ENCODE data around the gene LYZL6.

LYZL6 gene, protein sequence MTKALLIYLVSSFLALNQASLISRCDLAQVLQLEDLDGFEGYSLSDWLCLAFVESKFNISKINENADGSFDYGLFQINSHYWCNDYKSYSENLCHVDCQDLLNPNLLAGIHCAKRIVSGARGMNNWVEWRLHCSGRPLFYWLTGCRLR

DNA sequence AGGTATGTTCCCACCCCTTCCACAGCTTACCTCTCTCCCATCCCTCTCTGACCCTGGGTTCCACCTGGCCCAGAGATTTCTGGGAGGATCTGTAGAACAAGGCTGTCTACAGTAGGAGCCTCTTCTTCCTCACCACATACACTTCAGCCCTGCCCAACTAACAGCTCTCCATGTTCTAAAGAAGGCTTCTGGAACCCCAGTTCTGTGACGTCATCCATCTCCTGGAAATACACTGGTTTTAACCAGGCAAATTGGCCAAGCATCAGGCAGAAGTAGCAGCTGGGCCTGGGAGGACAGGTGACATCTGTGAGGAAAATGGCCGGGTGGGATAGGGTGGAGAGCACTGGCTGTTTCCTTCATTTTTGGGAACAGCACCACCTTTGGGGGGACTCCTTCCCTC, at the start of gene LYZL6:
LYZL6 (minus strand) TSS at position 177 of the 400 bp plus-strand sequence. CDS start 4,357 bp downstream, outside the sequence.
- no peak for DNase-seq

DNA sequence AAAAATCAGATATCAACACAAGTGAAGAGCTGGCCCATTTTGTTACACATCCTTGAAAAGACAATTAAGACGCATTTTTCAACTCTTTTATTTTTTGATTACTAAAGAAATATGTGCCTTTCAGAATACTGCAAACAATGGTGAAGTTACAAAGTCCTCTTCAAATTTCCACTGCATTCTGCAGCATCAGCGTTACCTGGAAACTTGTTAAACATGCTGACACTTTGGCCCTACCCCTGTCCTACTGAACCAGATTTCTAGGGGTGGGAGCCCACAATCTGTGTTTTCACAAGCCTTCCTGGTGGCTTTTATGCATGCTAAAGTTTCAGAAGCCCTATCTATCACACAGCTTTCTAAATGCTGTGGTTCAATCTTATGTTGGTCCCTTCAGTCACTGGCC, 47.6 kb upstream of the LYZL6 start:
- DNase-seq, result no peak

DNA sequence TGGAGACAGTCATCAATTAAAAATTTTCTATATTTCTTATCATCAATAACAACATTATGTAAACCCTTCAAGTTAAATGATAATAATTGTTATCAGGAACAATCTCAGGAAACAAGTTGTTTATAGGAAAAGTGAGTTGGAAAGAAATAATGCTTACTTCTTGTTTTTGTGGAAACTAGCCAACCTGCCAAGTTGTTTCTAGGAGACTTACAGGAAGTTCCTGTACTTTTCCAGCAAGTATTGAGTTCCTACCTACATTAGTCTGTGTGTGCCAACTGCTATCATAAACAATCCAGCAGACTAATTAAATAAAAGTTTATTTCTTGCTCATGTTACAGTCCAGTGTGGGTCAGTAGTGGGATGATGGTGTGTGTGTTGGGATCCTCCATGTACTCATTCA, 44.7 kb upstream of the LYZL6 start:
- no peak for DNase-seq

DNA sequence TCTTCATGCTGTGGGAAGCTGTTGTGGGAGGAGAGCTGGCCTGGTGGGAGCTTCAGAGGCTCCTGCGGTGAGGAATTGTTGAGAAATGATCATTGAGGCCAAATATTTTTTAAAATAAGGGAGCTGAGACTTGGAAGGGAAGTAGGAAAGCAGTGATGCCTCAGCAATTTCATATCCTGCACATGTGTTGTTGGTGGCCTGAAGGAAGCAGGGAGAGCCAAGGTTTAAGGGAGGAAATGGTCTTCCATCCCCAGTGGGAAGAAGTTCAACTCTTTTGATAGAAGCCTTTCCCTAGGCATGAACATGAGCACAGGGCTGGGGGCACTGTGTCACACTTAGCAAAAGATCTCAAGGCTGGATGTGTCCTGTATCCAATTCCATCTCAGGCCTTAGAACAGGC, 43.1 kb upstream of the LYZL6 start, which contains the start of gene CCL14:
CCL14 (minus strand) TSS at position 87 of the 400 bp plus-strand sequence; CDS start at position 7, 80 bp downstream.
- no peak for DNase-seq

DNA sequence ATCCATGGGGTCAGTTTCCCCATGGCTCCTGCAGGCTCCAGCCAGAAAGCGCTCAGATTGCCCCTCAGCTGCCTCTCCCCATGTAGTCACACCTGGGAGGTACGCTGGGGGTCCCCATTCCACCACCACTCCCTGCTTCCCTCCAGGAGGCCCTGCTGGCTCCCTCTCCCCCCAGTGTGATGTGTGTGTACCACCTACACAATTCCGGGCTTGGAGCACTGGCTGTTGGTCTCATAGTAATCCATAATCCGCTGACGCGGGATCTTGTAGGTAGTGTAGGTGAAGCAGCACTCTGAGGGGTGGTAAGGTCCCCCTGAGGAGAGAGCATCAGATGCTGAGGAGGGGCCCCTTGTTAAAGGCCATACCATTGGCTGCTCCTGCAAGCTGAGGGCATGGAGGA, 40.6 kb upstream of the LYZL6 start:
- no peak for DNase-seq

DNA sequence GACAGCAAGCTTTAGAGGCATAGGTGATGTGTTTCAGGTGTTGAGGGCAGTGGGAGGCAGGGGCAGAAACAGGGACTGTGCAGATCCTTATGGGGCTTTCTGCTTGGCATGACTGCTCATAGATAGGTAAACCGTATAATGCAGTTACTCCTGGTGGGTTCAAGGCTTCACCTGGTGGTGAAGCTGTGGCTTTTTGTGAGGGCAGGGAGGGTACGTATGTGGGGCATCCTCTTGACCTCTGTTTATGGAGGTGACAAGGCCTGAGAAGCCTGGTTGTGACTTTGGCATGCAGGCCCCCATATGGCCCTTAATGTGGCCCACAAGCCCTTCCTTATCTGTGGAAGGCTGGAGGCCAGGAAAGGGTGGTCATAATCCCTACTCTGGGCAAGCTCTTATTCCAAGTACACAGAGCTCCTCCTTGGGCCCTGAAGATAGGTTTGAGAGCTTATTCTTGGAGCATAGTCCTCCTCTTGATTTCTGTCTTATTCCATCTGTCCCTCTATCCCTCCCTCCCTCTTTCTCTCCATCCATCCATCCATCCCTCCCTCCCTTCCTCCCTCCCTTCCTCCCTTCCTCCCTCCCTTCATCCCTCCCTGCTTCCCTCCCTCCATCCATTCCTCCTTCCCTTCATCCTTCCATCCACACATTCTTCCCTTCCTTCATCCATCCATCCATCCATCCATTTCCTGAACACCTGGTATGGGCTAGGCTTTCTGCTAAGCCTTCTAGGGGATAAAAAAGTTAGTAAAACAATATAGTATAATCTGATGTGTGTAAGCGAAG, 39.1 kb upstream of the LYZL6 start:
- no peak for DNase-seq

DNA sequence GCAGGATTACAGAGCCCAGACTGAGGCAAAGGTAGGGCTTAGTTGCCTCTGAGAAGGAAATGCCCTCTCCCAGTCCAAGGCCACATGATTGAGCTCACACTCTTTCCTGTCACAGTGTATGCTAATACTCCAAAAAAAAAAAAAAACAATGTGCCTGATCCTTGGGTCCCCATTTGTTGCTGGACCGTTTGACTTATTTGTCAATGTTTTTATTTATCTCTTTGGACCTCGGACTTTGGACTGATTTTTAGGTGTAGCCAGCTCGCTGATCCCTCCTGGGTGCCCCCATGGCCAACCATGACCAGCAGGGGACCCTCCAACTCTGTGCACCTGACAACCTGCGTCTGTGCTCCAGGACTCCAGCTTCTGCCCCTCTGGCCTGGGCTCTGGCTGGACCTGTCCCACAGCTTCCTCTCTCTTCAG, 38.4 kb upstream of the LYZL6 start:
- DNase-seq, result no peak

DNA sequence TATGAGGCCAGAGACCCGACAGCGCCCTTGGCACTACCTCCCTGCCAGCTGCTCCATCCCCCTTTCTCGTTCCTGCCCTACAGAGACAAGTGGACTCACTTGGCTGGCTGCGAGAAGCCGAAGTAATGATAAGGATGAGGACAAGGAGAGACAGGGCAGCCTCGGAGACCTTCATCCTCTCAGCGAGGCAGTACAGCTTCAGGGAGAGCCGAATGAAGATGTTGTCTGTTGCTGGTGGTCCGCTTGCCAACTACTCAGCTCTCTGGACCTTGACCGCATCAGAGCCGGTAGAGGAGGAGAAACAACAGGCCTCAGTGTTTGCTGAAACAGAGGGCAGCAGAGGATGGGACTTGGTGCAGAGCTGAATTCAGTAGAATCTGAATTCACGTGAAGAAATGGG, 37.7 kb upstream of the LYZL6 start, which contains the start of gene CCL16:
CCL16 (minus strand) TSS at position 252 of the 400 bp plus-strand sequence; CDS start at position 175, 77 bp downstream.
- no peak for DNase-seq

DNA sequence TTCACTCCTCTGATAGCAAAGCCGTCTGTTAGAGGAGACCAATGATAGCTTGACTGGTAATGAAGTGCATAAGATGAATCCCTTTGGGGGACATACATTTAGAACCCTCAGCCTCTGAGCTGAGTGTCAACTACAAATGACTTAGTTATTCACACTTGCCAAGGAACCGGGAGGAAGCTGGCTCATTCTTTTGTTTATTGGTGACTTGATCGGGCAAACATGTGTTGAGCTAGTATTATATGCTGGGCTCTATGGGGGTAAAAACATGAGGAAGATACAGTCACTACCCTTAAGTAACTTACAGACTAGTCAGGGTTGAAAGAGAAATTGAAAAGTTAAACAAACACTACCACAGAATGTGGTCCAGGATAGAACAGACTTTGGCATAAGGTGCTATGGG, 34.8 kb upstream of the LYZL6 start:
- DNase-seq, result no peak

DNA sequence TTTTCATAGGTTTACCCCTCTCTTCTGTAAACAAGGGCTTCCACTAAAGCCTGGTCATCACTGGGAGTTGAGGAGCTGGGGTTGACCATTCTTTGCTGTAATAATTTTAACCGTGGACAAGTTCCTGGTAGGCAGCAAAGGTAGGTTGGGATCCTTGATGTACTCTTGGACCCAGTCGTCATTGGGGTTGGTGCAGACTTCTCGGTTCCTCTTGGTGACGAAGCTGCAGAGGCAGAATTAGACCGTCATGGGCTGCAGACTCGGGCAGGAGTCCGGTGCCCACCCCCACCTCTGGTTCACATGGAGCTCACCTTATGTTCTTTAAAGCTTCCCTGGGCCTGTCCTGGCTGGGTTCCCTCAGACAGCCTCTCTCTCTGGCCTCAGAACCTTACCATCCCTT, 34.0 kb upstream of the LYZL6 start:
- no peak for DNase-seq

DNA sequence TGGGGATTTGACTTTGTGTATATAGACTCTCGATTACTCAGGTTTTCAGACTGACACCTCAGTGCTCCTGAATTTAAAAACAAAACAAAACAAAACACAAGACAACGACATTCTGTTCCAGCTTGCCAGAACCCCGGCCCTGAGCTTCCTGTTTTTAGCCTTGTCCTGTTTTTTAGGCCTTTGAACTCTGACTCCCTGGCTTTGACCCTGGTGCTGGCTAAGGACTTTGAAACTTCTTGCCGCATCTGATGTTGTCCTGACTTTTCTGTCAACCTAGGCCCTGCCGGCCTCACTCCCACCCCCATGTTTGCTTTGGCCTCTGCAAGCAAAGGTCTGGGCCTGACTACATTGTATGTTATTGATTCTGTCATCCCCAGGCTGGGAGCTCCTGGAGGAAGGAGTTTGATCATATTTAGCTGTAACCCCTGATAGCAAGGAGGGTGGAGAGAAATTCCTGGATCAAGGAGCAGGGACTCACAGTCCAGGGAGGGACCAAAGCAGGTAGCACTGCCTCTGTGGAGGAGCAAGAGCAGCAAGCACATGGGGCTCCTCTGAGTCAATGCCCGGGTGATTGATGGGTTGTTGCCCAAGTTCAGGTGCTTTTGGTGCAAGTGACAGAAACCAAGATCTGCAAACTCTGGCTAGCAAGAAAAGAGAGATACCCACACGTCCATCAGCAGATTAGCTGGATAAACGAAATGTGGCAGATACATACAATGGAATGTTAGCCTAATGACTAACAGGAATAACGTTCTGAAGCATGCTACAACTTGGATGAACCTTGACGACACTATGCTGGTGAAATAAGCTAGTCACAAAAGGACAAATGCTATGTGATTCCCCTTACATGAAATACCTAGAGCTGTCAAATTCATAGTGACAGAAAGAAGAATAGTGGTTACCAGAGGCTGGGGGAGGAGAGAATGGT, 30.1 kb upstream of the LYZL6 start:
- no peak for DNase-seq

DNA sequence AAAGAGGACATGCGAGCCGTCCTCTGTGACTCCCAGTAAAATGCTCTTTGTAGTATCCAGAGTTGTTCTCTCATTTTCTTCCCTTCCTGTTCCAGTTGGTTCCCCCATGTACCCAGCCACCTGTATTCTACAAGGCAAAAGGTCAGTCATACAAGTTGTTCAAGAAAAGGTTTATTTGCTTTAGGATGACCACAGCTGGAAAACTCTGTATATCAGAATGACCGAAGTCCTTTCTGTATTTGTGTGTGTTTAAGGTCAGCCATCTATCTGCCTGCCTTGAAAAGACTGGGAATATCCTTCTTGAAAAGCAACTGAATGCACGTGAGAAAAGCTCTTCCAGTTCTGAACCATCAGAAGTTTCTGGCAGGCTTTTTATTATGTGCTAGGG, 29.4 kb upstream of the LYZL6 start:
- no peak for DNase-seq

DNA sequence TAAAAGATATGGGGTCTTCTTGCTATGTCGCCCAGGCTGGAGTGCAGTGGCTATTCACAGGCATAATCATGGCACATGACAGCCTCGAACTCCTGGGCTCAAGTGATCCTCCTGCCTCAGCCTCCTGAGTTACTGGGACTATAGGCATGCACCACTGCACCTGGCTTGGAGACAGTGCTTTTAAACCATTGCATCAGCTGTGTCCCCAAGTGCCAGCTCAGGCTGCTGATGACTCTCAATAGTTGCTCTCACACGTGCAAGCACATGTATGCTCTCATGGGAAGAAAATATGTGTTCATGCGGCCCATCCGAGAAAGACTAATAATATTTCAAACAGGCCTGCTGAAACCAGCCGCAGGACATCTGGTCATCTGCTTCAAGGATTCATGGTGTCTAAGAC, 29.0 kb upstream of the LYZL6 start:
- DNase-seq, result no peak

DNA sequence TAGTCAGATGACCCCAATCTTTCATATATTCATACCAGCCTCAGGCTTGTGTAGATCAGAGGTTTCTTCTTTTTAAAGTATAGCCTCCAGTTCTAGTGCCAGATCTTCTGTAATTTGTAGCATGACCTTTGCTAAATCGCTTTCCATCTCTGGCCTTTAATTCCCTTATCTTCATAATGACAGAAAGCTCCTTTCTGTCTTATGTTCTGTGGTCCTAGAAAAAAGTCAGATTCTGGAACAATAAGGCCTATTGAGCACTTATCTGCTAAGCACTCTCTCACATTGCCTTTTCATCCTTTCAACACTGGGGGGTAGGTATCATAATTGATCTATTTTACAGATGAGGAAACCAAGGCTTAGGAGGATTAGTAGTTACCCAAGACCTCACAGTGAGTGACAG, 28.6 kb upstream of the LYZL6 start:
- DNase-seq, result no peak

DNA sequence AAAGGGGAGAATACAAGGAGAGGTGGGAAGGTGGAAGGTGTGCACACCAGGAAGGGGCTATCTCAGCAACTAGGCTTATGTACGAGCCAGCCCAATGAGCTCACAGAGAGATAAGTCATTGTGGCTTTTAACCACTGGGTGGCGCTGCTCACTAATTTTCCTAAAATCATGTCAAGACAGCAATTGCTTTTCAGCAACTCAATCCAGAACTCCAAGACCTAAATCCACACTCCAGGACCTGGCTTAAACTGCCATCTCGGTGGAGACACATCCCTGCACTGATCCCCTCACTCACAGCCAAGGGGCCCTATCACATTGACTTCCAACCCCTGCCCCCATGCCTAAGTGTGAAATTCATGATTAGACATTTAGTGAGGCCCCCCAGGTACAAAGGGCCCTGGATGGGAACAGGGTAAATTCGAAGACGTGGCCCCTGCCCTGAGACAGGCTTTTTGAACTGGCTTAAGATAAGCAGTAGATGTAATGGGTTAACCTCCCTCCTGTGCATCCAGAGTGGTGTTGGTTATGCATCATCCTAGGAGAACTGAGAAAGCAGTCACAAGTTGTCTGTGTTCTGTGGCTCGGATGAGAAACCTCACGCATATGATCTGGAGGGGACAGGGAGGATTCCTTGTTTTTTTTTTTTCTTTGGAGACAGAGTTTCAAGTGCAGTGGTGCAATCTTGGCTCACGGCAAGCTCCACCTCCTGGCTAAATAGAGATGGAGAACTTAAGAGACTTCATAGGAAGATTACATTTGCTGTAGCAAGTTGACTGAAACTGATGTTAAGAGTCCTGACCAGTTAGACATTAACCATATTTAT, 26.3 kb upstream of the LYZL6 start:
- peak; percentile 81 for DNase-seq

DNA sequence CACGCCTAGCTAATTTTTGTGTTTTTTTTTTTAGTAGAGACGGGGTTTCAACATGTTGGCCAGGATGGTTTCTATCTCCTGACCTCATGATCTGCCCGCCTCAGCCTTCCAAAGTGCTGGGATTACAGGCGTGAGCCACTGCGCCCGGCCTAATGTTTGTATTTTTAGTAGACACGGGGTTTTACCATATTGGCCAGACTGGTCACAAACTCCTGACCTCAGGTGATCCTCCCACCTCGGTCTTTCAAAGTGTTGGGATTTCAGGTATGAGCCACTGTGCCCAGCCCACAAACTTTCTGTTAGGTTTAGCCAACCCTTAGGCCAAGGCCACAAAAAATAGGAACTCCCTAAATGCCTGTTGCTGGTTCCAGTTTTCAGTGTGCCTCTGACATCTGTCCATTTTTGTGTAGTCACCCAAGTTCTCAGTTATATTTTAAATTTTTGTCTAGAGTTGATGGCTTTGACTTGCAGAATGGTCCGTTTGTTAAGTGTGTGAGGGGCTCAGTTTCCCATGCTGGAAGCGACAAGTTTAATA, 25.1 kb upstream of the LYZL6 start:
- DNase-seq, result no peak

DNA sequence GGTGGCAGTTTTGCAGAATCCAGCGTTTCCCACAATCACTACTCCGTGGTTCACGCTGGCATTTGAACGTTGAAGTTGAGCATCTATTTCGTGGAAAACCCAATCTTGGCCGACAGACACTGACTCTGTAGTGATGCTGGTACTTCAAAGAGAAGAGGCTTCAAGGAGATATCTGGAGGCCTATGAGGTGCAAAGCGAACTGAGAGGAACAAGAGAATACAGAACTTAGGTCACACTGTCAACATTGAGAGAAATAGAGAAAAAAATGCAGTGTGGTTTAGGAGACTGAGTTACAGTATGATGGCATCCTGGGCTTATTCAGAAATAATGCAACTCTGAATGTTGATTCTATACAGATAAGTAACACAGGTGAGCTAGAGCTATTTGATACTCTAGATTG, 21.8 kb upstream of the LYZL6 start:
- DNase-seq, result no peak

DNA sequence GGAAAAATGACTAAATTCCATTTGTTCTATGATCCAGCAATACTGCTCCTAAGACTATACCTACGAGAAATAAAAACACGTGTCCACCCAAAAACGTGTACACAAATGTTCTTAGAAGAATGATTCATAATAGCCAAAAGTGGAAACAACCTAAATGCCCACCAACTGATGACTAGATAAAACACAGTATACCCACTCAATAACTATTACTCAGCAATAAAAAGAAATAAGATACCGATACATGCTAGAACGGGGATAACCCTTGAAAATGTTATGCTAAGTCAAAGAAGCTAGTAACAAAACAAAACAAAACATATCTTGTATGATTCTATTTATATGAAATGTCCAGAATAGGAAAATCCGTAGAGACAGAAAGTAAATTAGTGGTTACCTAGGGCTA, 20.1 kb upstream of the LYZL6 start:
- no peak for DNase-seq

DNA sequence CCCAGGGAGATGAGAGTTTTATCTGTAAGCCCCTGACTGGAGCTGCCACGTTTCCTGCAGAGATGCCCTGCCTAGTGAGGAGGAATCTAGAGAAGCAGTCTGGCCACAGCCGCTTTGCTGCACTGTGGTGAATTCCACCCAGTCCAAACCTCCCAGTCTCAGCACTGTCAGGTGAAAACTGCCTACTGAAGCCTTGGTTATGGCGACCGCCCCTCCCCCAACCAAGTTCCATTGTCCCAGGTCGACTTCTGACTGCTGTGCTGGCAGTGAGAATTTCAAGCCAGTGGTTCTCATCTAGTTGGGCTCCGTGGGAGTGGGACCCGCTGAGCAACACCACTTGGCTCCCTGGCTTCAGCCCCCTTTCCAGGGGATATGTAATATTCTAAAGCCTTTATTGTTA, 10.2 kb upstream of the LYZL6 start:
- DNase-seq, result no peak

DNA sequence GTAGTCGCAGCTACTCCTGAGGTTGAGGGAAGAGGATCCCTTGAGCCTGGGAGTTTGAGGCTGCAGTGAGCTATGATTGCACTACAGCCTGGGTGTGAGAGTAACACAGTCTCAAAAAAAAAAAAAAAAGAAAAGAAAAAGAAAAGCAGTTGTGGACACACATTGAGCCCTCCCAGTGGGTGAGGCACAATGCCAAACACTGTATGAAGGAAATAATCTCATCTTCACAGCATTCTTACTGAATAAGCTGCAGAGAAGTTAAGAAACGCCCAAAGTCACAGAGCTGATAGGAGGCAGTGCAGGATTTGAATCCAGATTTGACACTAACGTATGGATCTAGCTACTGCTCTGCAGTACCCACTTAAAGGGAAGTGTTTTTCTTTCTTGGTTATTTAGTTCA, 5.9 kb upstream of the LYZL6 start:
- no peak for DNase-seq

DNA sequence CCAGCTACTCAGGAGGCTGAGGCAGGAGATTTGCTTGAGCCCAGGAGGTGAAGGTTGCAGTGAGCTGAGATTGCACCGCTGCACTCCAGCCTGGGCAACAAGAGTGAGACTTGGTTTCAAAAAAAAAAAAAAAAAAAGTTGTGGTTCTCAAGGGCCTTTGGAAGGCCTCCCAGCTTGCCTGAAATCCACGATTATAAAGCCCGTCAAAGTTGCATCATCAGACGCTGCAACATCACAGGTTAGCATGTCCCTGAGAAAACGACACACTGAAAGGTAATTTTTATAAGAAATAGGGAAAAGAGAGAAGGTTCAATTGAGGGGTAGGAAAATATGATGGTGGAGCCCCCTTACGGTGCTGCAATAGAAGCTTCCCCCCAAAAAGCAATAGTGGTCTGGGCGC, 4.6 kb upstream of the LYZL6 start:
- DNase-seq, result no peak

DNA sequence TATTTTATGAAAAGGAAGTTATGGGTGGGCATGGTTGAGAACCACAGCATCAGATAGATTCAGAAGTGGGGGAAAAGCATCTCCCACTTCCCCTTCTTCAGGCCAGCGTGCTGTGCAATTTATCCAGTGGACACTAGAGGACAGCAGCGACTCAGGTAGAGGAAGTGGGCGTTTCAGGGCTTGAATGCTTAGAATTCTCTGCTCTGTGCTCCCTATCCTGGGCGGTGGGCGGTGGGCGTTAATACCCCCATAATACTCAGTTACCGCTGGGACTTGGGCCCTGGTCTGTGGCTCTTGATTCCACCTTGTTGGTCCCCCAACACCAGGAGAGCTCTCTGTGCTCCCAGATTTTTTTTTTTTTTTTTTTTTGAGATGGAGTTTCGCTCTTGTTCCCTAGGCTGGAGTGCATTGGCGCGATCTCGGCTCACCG, 3.7 kb upstream of the LYZL6 start:
- peak; percentile 82 for DNase-seq
